Activated CD8-positive, alpha-beta memory T cell treated with anti-CD3 and anti-CD28 coated beads for 4 hours (primary cell): ENCODE measurements around the gene TXNDC5.

Experiments
- DNase-seq, 2 donors: peaks; one replicate each; pipeline ENCODE4 v3.0.0-alpha.2; 2020; ENCODE audit warnings: low read depth in 2 of 2

The TXNDC5 gene

GRCh38 chr6:7910654-7911344 lies at the start of gene TXNDC5:
Gene TXNDC5, minus strand, starts transcription at chr6:7910788. Its CDS starts 12 bp downstream, at chr6:7910776.
- peak; percentile 25 to 33 for DNase-seq

- DNase-seq, result no peak
Measured at GRCh38 chr6:7960141-7960540, 49.6 kb upstream of the TXNDC5 start.

GRCh38 chr6:7959453-7959852 lies 48.9 kb upstream of the TXNDC5 start:
- no peak for DNase-seq

GRCh38 chr6:7958464-7958863 lies 47.9 kb upstream of the TXNDC5 start:
- no peak for DNase-seq

GRCh38 chr6:7956257-7956656 lies 45.7 kb upstream of the TXNDC5 start:
- DNase-seq, result no peak

GRCh38 chr6:7954477-7955200 lies 44.1 kb upstream of the TXNDC5 start:
- no peak for DNase-seq

GRCh38 chr6:7953753-7954152 lies 43.2 kb upstream of the TXNDC5 start:
- no peak for DNase-seq

GRCh38 chr6:7939864-7940228 lies 29.3 kb upstream of the TXNDC5 start:
- no peak for DNase-seq

GRCh38 chr6:7939184-7939863 lies 28.7 kb upstream of the TXNDC5 start:
- DNase-seq, result no peak

GRCh38 chr6:7938562-7939183 lies 28.1 kb upstream of the TXNDC5 start:
- DNase-seq, result no peak

- no peak for DNase-seq
Measured at GRCh38 chr6:7933794-7934193, 23.2 kb upstream of the TXNDC5 start.

- no peak for DNase-seq
Measured at GRCh38 chr6:7932625-7933024, 22.0 kb upstream of the TXNDC5 start.

GRCh38 chr6:7924867-7925266 lies 14.3 kb upstream of the TXNDC5 start:
- DNase-seq, result no peak

GRCh38 chr6:7922596-7922995 lies 12.0 kb upstream of the TXNDC5 start:
- no peak for DNase-seq

GRCh38 chr6:7921632-7922092 lies 11.1 kb upstream of the TXNDC5 start:
- DNase-seq, result no peak

GRCh38 chr6:7921046-7921445 lies 10.5 kb upstream of the TXNDC5 start:
- DNase-seq, result no peak

GRCh38 chr6:7920425-7920824 lies 9.8 kb upstream of the TXNDC5 start:
- no peak for DNase-seq

- DNase-seq, result no peak
Measured at GRCh38 chr6:7919871-7920270, 9.3 kb upstream of the TXNDC5 start.

GRCh38 chr6:7918403-7918802 lies 7.8 kb upstream of the TXNDC5 start:
- no peak for DNase-seq

GRCh38 chr6:7917729-7918128 lies 7.1 kb upstream of the TXNDC5 start:
- DNase-seq, result no peak

- no peak for DNase-seq
Measured at GRCh38 chr6:7916959-7917358, 6.4 kb upstream of the TXNDC5 start.
